Thyroid gland (tissue), 4 donors: Measurements from ENCODE around the gene PYCARD. TPM values are rescaled to one million over a fixed set of nuclear protein-coding genes. Genes with fewer than 3 reads are reported as not detected.
A peak's percentile ranks its signal among the peaks of the same experiment; 100 is the strongest.
"Not testable (repeated sequence)": the region's sequence is repeated elsewhere in the genome, so short reads cannot be mapped to it uniquely, and the experiment has no call there.

Experiments
- DNase-seq, 2 donors: peaks; one replicate each; pipeline ENCODE4 v3.0.0-alpha.2; 2019
- H3K27ac ChIP-seq, 3 donors: fragments of 200-600 bp; sonication (generic); 1 replicate in 2 of 3; 2 replicates in 1 of 3; pipeline ENCODE4 v1.5.1; 2016 to 2019; ENCODE audit warnings: mild to moderate bottlenecking in 1 of 3, moderate library complexity in 1 of 3
- H3K27me3 ChIP-seq: fragments of 200-600 bp; sonication (generic); one replicate; pipeline ENCODE4 v1.5.1; 2019
- H3K36me3 ChIP-seq, 2 donors: fragments of 200-600 bp; sonication (generic); one replicate each; pipeline ENCODE4 v1.5.1; 2016 to 2019
- H3K4me1 ChIP-seq, 2 donors: fragments of 200-600 bp; sonication (generic); one replicate each; pipeline ENCODE4 v1.5.1; 2017 to 2019
- H3K4me3 ChIP-seq, 3 donors: fragments of 200-600 bp; sonication (generic); replicated peaks in 1 of 3; 1 replicate in 2 of 3; 2 replicates in 1 of 3; pipeline ENCODE4 v1.5.1; 2016; ENCODE audit warnings: mild to moderate bottlenecking in 1 of 3
- H3K9me3 ChIP-seq: fragments of 200-600 bp; sonication (generic); one replicate; pipeline ENCODE4 v1.5.1; 2017
- CTCF ChIP-seq, 6 experiments: fragments of 200-600 bp in 3 of 6; fragments of 450-650 bp in 3 of 6; sonication (generic) in 3 of 6; IDR thresholded peaks; one replicate each; pipeline ENCODE4 v1.5.1; 2016 to 2019; ENCODE audit warnings: antibody characterized with exemption in 6 of 6, mild to moderate bottlenecking in 2 of 6, inconsistent platforms in 1 of 6, moderate library complexity in 1 of 6
- POLR2A ChIP-seq, 2 donors: fragments of 450-650 bp; IDR thresholded peaks; one replicate each; pipeline ENCODE4 v1.6.1; 2017; ENCODE audit warnings: antibody characterized with exemption in 2 of 2, mild to moderate bottlenecking in 2 of 2, moderate library complexity in 1 of 2
- WGBS, 2 donors: methylation state at CpG; one replicate each; pipeline ENCODE4 v1.1.5; 2017; 5-methylcytosine and 5-hydroxymethylcytosine counted together
- intact Hi-C: fragments of 100-400 bp; cut with DNase I; formaldehyde crosslinking; loops from one replicate; pipeline ENCODE4 v1.15.1; 2023
- total RNA-seq, 4 donors: library from RNA; depleted of rRNA; stranded (reverse); fragments of >200 nt; gene quantifications; one replicate each; pipeline ENCODE4 v1.2.3, GENCODE V29; 2016

PYCARD gene
- total RNA-seq, result 10 to 100 TPM in 2 of 4 donors, 1 to 10 TPM in 2; 4.8 to 21.4 (median 12.4) TPM

- Histone ChIP-seq H3K27ac (peak within 1 kb of the TSS in 1 of 3 donors; percentile 28), H3K4me1 (peaks cover 0 to 22% of the 10 kb centered on the region in 2 donors), H3K4me3 (peak within 1 kb of the TSS; percentile 19 to 56 (median 24)), H3K36me3 (no peaks in the 10 kb centered on the region), H3K9me3 (no peaks in the 10 kb centered on the region), H3K27me3 (no peaks in the 10 kb centered on the region)
- TF ChIP-seq POLR2A (IDR thresholded peaks at IDR 0.05), result no peak
- no peak for TF ChIP-seq CTCF (IDR thresholded peaks at IDR 0.05)
- DNase-seq, result peak; percentile 37 to 49
- 19 to 35% methylated on average over 20 to 33 of the region's 69 CpGs for WGBS, 2 donors
- intact Hi-C loops, result no loop called here
Observed at GRCh38 chr16:31202414-31203375, at the start of gene PYCARD. Gene PYCARD, minus strand, starts transcription at chr16:31202760. Its CDS starts 70 bp downstream, at chr16:31202690.

DNA sequence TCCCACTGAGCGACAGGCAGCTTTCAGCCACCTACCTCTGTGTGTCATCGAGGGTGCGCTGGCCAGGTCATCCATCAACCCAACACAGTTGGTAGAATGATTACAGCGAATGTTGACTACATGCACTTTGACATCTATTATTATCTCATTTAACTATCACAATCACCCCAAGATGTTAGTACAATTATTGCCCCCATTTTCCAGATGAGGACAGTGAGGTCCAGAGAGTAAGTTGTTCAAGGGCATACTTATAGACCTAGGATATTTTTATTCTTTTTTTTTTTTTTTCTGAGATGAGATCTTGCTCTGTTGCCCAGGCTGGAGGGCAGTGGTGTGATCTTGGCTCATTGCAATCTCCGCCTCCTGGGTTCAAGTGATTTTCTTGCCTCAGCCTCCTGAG lies 48.9 kb upstream of the PYCARD start:
- 97 to 99% methylated on average over 5 of the region's 5 CpGs for WGBS, 2 donors
- intact Hi-C loops, result no loop called here

DNA sequence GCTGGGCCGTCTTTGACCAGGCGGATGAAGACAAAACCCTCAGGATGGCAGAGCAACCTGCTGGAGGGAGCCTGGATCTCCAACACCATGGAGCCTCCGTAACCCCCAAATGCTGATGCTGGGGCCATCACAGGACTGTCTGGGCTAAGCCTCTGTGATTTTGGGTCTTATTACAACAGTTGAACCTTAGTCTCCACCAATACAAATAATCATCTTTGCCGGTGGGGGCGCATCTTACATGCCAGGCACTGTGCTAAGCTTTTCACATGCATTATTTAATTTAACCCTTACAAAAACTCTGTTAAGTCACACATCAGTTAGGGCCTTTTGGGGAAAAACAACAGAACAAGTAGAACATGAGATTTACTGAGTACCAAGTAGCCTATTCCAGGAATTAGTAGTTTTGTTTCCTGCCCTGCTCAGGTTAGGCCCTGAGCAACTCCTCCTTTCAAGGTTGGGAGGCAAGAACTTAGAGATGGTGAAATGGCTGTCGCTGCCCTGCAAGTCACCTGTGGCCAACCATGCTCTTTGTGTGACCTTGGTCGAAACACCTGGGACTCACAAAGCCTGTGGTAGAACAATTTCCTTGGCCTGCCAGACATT lies 48.3 kb upstream of the PYCARD start:
- intact Hi-C loops, result no loop called here
- H3K4me3 ChIP-seq, result no peak overlapping the region
- H3K9me3 ChIP-seq, result no peaks in the 10 kb centered on the region
- no peaks in the 10 kb centered on the region for H3K4me1 ChIP-seq
- H3K27me3 ChIP-seq, result no peaks in the 10 kb centered on the region
- no peaks in the 10 kb centered on the region for H3K36me3 ChIP-seq
- no peak overlapping the region for H3K27ac ChIP-seq
- TF ChIP-seq CTCF (IDR thresholded peaks at IDR 0.05) (no peak), POLR2A (IDR thresholded peaks at IDR 0.05) (no peak)
- 87 to 90% methylated on average over 5 to 7 of the region's 7 CpGs for WGBS, 2 donors
- DNase-seq, result no peak

More for the DNA sequence above, 48.9 kb upstream of the PYCARD start:
- DNase-seq, result no peak
- Histone ChIP-seq H3K27me3 (no peaks in the 10 kb centered on the region), H3K4me1 (no peaks in the 10 kb centered on the region), H3K4me3 (no peak overlapping the region), H3K27ac (no peak overlapping the region), H3K9me3 (no peaks in the 10 kb centered on the region), H3K36me3 (no peaks in the 10 kb centered on the region)
- no peak for TF ChIP-seq POLR2A (IDR thresholded peaks at IDR 0.05)
- TF ChIP-seq CTCF (IDR thresholded peaks at IDR 0.05), result no peak

GRCh38 chr16:31248344-31248743 lies 45.8 kb upstream of the PYCARD start:
- Histone ChIP-seq H3K9me3 (no peaks in the 10 kb centered on the region), H3K4me3 (no peak overlapping the region), H3K27me3 (no peaks in the 10 kb centered on the region), H3K27ac (no peak overlapping the region), H3K4me1 (no peaks in the 10 kb centered on the region), H3K36me3 (no peaks in the 10 kb centered on the region)
- intact Hi-C loops, result no loop called here
- TF ChIP-seq CTCF (IDR thresholded peaks at IDR 0.05), result no peak
- no peak for TF ChIP-seq POLR2A (IDR thresholded peaks at IDR 0.05)
- WGBS, 2 donors, result 76 to 80% methylated on average over 5 of the region's 5 CpGs
- DNase-seq, result no peak

DNA sequence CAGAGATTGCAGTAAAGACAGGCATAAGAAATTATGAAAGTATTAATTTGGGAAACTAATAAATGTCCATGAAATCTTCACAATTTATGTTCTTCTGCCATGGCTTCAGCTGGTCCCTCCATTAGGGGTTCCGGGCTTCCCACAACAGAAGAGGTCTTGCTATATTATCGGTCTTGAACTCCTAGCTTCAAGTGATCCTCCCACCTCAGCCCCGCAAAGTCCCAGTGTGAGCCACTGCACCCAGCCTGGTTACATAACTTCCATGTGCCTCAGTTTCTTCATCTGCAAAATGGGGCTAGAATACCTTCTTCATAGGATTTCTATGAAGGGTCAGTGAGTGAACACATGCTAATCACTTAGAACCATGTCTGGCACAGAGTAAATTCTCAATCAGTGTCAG lies 43.7 kb upstream of the PYCARD start:
- TF ChIP-seq POLR2A (IDR thresholded peaks at IDR 0.05), result no peak
- TF ChIP-seq CTCF (IDR thresholded peaks at IDR 0.05), result no peak

GRCh38 chr16:31245598-31245997 lies 43.0 kb upstream of the PYCARD start:
- WGBS, 2 donors, result 35 to 37% methylated on average over 8 of the region's 8 CpGs
- DNase-seq, H3K4me1 ChIP-seq, intact Hi-C loops, H3K36me3 ChIP-seq, H3K27ac ChIP-seq, H3K9me3 ChIP-seq, H3K27me3 ChIP-seq, H3K4me3 ChIP-seq: not testable (repeated sequence)

More for the DNA sequence above, 43.7 kb upstream of the PYCARD start:
- Histone ChIP-seq H3K36me3 (no peaks in the 10 kb centered on the region), H3K9me3 (no peaks in the 10 kb centered on the region), H3K27ac (no peak overlapping the region), H3K27me3 (no peaks in the 10 kb centered on the region), H3K4me1 (no peaks in the 10 kb centered on the region), H3K4me3 (no peak overlapping the region)
- intact Hi-C loops, result no loop called here
- 93 to 97% methylated on average over 3 of the region's 3 CpGs for WGBS, 2 donors
- no peak for DNase-seq
